CMK (cell line): ENCODE results near the gene SND1.

Source experiments
- DNase-seq: peaks from one replicate; pipeline ENCODE4 v3.0.0-alpha.2; 2010; ENCODE audit warnings: low read depth

The SND1 gene

GRCh38 chr7:128041203-128041602, 389.2 kb downstream of the SND1 start:
- no peak for DNase-seq

- no peak for DNase-seq
These were observed 390.0 kb downstream of the SND1 start for GRCh38 chr7:128042012-128042411.

- no peak for DNase-seq
These were observed 392.1 kb downstream of the SND1 start for GRCh38 chr7:128044064-128044463.

DNA sequence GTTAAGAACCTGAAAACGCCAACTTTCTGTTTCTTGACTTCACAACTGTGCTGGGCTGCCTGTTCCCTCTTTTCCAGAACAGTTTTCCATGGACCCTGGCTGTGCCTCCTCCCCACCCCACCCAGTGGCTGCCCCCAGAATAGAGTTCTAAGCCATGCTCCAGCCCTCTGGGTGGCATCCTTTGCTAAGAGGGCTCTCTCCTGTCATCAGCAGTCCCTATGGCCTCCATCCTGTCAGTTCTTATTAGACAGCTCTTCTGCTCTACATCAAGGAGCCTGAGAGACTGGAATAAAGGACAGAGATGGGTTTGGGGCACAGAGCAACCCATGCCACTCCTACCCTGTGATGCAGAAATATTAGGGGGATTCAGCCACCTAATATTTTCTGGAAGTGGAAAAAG, 393.2 kb downstream of the SND1 start:
- no peak for DNase-seq

DNA sequence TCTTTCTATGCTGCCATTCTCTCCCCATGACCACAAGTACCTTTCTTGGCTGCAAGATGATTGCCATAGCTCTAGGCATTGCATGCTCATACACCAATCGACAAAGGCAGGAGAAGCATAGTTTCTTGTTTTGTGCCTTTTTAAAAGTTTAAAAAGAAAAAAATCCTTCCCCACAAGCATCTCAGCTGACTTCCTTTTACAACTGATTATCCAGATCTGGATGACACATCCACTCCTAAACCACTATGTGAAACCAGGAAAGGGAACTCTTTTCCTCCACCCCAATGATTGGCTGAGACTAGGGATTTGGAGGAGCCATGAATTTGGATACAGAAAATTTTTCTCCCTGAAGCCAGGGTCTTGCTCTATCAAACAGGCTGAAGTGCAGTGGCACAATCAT, 393.8 kb downstream of the SND1 start:
- no peak for DNase-seq

- no peak for DNase-seq
These were observed 400.4 kb downstream of the SND1 start for GRCh38 chr7:128052404-128052803.

DNA sequence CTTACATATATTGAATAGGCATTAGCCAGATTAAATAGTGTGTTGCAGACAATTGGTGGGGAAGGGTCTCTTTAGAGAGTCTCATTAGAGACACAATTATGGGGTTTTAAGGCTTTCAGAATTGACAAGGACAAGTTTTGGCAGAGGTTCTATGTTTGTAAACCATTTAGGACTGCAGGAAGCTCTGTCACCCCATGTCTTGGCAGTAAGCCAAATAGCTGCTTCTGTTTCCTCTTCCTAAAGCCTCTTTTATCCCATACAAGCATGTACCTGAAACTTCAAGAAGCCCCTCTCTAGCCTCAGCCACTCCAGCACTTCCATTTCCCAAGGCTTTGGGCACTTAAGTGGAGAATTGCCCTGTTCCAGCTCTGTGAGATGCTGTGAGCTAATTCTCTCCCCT, 401.0 kb downstream of the SND1 start:
- DNase-seq: peak; percentile 18

DNA sequence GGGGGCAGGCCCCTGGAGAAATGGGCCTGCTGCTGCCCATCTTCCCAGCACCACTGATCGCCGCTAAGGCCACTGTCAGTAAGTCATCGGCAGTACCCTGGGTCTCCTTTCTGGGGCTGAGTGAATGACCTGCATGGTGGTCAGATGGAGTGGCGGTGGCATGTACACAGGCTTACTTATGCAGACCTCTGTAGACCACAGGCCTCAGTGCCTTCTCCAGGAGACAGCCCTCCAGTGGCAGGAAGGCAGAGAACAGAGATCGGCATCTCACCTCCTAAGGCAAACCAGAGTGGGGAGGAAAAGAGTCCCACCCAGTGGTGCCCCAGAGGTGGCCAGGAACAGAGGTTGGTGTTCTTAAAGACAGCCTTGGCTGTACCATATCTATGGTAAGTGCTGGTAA, 402.0 kb downstream of the SND1 start:
- DNase-seq: no peak

GRCh38 chr7:128054511-128054910, 402.5 kb downstream of the SND1 start:
- no peak for DNase-seq

- no peak for DNase-seq
These were observed 403.6 kb downstream of the SND1 start for GRCh38 chr7:128055637-128056036.

GRCh38 chr7:128056901-128057300, 404.9 kb downstream of the SND1 start:
- DNase-seq: no peak

- no peak for DNase-seq
These were observed 405.9 kb downstream of the SND1 start for GRCh38 chr7:128057909-128058308.

DNA sequence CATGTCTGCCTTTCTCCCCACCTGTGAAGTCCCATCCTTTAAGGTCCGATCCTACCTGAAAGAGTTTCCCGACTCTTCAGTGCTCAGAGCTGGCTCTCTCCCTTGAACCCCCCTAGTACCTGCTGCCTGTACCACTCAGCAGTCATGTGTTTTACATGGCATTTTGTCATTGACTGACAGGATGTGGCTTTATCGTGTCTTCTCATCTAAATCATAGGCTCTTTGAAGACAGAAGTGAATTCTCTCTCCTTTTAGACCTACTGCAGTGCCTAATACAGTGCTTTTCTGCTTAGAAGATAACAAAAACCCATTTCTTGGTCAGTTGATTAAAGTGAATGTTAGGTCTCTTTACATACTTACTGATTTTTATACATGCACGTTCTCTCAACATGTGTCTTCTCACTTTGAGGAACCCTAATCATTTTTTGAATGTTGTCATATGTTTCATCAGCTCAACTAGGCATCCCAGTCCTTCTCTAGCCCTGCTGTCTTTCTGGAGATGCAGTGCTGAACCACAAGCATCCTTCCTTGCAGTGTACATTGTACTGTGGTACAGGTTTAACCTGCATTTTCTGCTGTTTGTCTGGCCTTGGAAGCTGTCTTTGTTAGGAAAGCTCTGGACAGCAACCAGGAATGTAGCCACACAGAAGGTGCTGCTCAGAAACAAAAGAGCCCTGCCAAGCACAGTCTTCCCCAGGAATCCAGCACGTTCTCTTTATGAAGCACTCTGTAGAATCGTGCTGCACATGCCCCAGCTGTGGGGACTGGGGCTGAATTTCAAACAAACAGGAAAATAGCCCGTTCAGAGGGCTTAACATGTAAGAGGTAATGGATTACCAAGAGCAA, 407.4 kb downstream of the SND1 start:
- no peak for DNase-seq

- DNase-seq: no peak
These were observed 408.0 kb downstream of the SND1 start for GRCh38 chr7:128060018-128060417.

DNA sequence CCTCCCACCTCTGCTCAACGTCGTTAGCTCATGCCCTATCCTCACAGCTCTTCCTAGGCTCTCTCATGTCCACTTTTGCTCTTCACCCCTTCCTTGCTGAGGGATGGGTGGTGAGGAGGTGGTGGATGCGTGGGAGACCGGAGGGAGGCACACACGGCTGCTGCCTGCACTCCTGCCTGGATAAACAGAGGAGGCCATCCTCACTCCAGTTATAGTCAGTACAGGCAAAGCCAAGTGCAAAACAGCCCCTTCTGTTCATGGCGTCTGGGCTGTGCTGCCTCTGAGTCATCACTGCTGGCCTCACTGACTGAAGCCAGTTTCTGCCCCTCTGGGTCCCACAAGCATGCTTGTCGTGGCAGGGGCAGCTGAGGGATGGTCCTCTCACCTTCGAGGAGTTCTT, 411.1 kb downstream of the SND1 start:
- DNase-seq: no peak

DNA sequence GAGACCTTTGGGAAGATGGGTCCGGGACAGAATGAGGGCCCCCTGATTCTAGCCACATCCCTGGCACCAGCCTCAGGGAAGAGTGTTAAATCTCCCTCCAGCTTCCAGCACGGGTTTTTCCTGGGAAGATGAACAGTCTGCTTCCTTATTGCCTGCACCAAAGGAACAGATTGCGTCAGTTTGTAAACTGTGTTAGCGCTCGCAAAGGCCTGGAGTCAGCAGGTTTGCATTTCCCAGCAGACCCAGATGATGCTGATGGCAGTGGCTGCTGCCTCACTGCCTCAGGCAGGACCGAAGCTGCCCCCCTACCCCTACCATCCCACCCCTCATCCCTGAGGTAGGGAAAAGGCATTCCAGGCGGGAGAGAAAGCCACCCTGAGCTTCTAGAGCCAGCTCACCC, 413.9 kb downstream of the SND1 start:
- DNase-seq: no peak

GRCh38 chr7:128066395-128066794, 414.4 kb downstream of the SND1 start:
- no peak for DNase-seq

DNA sequence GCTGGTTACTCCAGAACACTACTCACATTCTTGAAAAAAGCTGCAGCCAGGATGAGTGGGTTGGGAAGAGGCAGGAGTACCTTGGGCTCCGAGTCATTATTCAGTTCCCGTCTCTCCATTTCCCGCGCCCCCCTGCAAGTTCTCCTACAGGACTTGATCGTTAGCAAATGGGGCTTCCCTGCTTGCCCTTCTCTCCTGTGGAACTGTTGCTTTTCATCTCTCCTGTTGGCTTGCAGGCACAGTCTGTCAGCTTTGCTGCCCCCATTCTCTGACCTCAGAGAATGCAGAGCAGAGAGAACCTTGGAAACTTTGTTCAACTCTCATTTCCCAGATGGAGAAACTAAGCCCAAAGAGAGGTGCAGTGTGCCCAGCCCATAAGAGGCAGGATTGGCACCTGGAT, 414.9 kb downstream of the SND1 start:
- DNase-seq: no peak

DNA sequence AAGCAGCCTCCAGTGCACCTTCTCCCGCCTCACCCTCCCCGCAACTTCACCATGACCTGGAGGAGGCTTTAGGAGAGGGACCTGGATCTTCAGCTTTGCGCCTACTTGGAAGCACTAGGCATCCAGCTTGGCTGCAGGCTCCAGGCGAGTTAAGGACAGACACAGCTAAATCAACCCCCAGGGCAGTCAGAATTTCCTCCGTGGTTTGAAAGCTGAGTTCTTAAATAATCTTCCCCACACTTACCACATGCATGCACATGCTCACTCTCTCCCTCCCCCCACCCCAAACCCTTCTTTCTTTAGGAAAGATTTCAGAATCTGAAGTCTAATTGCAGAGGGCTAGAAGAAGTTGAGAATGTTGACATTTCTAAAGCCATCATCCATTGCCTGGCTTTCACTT, 416.0 kb downstream of the SND1 start:
- DNase-seq: no peak

DNA sequence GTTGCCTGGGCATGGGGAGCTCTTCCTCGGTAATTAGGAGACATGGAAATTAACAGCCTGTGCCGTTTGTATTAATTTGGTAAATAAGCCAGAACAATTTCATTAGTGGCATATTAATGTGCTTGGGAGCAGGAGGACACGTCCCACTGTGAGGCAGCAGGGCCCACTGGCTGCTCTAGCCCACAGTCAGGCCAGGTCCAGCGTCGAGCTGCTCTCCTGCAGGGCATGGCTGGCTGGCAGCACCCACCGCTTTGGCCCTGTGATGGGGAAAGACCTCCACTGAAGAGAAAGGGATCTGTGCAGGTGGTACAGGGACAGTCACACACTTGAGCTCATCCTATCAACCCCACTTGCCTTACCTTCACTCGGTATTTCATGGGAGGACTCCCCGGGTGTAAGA, 416.8 kb downstream of the SND1 start:
- no peak for DNase-seq

DNA sequence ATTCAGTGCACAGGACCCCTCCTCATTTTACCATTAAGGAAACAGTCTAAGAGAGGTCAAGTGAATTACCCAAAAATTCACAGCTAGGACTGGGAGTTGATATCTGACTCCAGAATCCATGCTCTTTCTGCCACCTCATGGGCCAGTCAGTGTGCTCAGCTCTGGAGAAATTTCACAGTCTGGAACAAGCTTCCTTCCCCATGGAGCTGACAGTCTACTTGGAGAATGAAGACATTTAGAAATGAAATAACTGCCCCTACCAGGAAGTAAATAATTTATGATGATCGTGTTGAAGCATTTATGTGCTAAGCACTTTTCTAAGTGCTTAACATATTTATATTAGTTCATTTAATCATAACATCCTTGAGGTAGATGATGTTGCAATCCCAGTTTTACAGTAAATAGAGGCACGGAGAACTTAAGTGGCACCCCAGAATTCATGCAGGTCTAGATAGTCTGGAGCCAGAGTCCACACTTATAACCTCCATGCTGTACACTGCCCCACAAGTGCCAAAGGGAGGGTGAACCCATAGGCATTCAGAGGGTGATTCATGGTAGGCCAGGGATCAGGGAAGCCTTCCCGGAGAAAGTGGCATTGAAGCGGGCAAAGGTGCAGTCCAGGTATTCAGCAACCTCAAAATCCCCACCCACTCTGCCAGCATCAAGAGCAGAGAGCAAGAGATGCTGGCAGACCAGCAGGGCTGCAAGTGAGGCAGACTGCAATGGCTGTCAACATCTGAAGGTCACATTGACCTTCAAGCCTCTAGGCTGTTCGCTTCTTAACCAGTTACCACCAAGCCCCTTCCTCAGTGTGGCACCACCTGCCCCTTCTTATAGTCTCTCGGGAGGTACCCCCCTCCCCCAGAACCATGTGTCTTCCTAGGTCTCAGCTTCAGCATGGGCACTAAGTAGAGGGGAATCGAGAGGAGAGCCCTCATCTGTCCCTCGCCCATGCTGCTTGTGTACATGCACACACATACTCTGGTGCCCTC, 417.7 kb downstream of the SND1 start:
- no peak for DNase-seq

DNA sequence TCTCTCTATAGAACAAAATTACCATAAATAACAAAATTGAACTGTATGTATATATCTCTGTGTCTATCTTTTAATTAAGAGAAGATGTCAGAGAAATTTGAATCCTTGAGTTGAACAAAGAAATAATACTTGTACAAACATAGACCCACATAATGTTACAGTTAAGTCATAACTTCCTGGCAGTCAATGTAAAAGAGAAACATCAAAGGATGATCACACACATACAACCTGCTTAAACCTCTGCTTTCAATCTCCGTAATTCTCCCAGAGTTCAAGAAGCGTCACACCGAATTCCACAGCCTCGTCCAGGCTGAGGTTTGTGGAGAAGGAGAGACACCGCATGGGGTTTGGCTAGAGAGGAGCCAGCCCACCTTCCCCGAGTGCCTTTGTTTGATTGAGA, 419.4 kb downstream of the SND1 start:
- DNase-seq: no peak

GRCh38 chr7:128071801-128072200, 419.8 kb downstream of the SND1 start:
- DNase-seq: no peak
